HepG2 (cell line): Measurements from ENCODE around the gene DACT2.

Source experiments
- CBX5 ChIP-seq: sonication (generic); formaldehyde crosslinking; IDR thresholded peaks from 2 replicates; pipeline ENCODE4 v1.4.0; 2020; ENCODE audit warnings: missing genetic modification reagents, borderline replicate concordance
- EP300 ChIP-seq, 3 experiments: sonication (generic) in 1 of 3; formaldehyde crosslinking in 1 of 3; IDR thresholded peaks; 2 replicates each; pipeline versions ENCODE4 v1.5.1 to v1.6.1; 2011 to 2020; ENCODE audit warnings: low read depth in 2 of 3, low read length in 2 of 3, borderline replicate concordance in 1 of 3, improper control_type of control experiment in 1 of 3, mild to moderate bottlenecking in 1 of 3, missing genetic modification reagents in 1 of 3, moderate library complexity in 1 of 3
- FOXA1 ChIP-seq, 2 experiments: fragments of 450-650 bp in 1 of 2; sonication (generic) in 1 of 2; formaldehyde crosslinking in 1 of 2; IDR thresholded peaks; 2 replicates each; pipeline versions ENCODE4 v1.4.0 to v1.6.1; 2016 to 2020; ENCODE audit warnings: missing genetic modification reagents in 1 of 2
- POLR2AphosphoS5 ChIP-seq: IDR thresholded peaks from 2 replicates; pipeline ENCODE4 v1.6.1; 2012; ENCODE audit warnings: low read depth, low read length
- RAD21 ChIP-seq: fragments of 450-650 bp; formaldehyde crosslinking; IDR thresholded peaks from 2 replicates; pipeline ENCODE4 v1.5.0; 2020; ENCODE audit warnings: mild to moderate bottlenecking
- SIN3A ChIP-seq: IDR thresholded peaks from 2 replicates; pipeline ENCODE4 v1.6.1; 2011; ENCODE audit warnings: low read depth, mild to moderate bottlenecking, control low read depth, low read length, borderline replicate concordance
- SOX6 ChIP-seq, 2 experiments: fragments of 450-650 bp in 1 of 2; sonication (generic) in 1 of 2; formaldehyde crosslinking in 1 of 2; IDR thresholded peaks; 2 replicates each; pipeline versions ENCODE4 v1.4.0 to v1.6.1; 2017 to 2020; ENCODE audit warnings: antibody characterized with exemption in 1 of 2, mild to moderate bottlenecking in 1 of 2, missing genetic modification reagents in 1 of 2
- SP1 ChIP-seq, 2 experiments: fragments of 450-650 bp in 1 of 2; sonication (generic) in 1 of 2; formaldehyde crosslinking in 1 of 2; IDR thresholded peaks; 2 replicates each; pipeline versions ENCODE4 v1.4.0 to v1.6.1; 2016 to 2020; ENCODE audit warnings: missing genetic modification reagents in 1 of 2
- SRSF9 ChIP-seq: fragments of 200-400 bp; formaldehyde crosslinking; IDR thresholded peaks from 2 replicates; pipeline ENCODE4 v1.6.1; 2018; ENCODE audit warnings: borderline replicate concordance, mild to moderate bottlenecking, low read depth, low read length; ENCODE audit not compliant: insufficient read depth, poor library complexity, severe bottlenecking
- TEAD2 ChIP-seq: sonication (generic); formaldehyde crosslinking; IDR thresholded peaks from 2 replicates; pipeline ENCODE4 v1.9.0; 2021; ENCODE audit warnings: missing genetic modification reagents
- TF ChIP-seq, protein P1 (sequence below): sonication (generic); formaldehyde crosslinking; IDR thresholded peaks from 2 replicates; pipeline ENCODE4 v1.4.0; 2020; ENCODE audit warnings: missing genetic modification reagents, borderline replicate concordance

DNA sequence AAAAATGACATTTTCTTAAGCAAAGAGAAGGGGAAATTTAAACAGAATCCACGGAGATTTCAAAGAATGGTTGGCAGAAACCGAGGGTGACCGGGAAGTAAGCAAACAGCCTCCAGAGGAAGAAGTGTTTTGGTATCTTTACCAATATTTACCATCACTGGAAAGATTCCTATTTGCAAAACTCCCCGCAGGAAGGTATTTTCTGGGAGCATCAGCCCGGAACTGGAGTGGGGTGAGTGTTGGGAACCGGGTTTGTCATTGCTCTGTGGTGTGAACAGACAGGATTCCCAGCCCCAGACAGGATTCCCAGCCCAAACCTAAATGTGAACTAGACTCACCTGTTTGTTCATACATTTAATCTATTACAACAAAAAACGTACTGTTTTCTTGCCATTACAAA lies 19.2 kb upstream of the DACT2 start:
- TF ChIP-seq EP300 (IDR thresholded peaks at IDR 0.05; ENCODE audit: low read depth in 2 of 2, low read length in 2 of 2) = no peak
- TF ChIP-seq EP300 (CRISPR knock-in tag; IDR thresholded peaks at IDR 0.05; ENCODE audit: borderline replicate concordance) = no peak
- TF ChIP-seq SOX6 (IDR thresholded peaks at IDR 0.05) = no peak
- no peak for TF ChIP-seq SOX6 (CRISPR knock-in tag; IDR thresholded peaks at IDR 0.05)
- no peak for TF ChIP-seq TEAD2 (CRISPR knock-in tag)
- TF ChIP-seq SRSF9 = no peak
- TF ChIP-seq, protein P1, sequence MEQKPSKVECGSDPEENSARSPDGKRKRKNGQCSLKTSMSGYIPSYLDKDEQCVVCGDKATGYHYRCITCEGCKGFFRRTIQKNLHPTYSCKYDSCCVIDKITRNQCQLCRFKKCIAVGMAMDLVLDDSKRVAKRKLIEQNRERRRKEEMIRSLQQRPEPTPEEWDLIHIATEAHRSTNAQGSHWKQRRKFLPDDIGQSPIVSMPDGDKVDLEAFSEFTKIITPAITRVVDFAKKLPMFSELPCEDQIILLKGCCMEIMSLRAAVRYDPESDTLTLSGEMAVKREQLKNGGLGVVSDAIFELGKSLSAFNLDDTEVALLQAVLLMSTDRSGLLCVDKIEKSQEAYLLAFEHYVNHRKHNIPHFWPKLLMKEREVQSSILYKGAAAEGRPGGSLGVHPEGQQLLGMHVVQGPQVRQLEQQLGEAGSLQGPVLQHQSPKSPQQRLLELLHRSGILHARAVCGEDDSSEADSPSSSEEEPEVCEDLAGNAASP (CRISPR knock-in tag) = no peak
- no peak for TF ChIP-seq FOXA1 (IDR thresholded peaks at IDR 0.05)
- TF ChIP-seq FOXA1 (CRISPR knock-in tag; IDR thresholded peaks at IDR 0.05) = no peak
- no peak for TF ChIP-seq POLR2AphosphoS5
- TF ChIP-seq RAD21 (CRISPR knock-in tag) = no peak
- TF ChIP-seq CBX5 (CRISPR knock-in tag) = no peak
- TF ChIP-seq SP1 (IDR thresholded peaks at IDR 0.05) = no peak
- TF ChIP-seq SP1 (CRISPR knock-in tag; IDR thresholded peaks at IDR 0.05) = no peak
- no peak for TF ChIP-seq SIN3A
